Lower lobe of right lung (tissue), 2 donors: Measurements from ENCODE around the gene ZSWIM2. TPM values are rescaled to one million over a fixed set of nuclear protein-coding genes. Genes with fewer than 3 reads are reported as not detected.
A peak's percentile ranks its signal among the peaks of the same experiment; 100 is the strongest.

ENCODE experiments used
- ATAC-seq, 2 donors: fragments of 200-7000 bp; cut with Tn5 transposase; one replicate each; pipeline ENCODE4 v1.9.1; 2020 to 2022; ENCODE audit warnings: mild to moderate bottlenecking in 2 of 2, moderate library complexity in 2 of 2
- DNase-seq: peaks from one replicate; pipeline ENCODE4 v3.0.0-alpha.2; 2020
- H3K27ac ChIP-seq: fragments of 200-600 bp; one replicate; pipeline ENCODE4 v1.8.0; 2022
- H3K27me3 ChIP-seq: fragments of 200-600 bp; one replicate; pipeline ENCODE4 v1.8.0; 2022; ENCODE audit warnings: low read depth
- H3K36me3 ChIP-seq: fragments of 200-600 bp; one replicate; pipeline ENCODE4 v1.8.0; 2022; ENCODE audit warnings: mild to moderate bottlenecking
- H3K4me1 ChIP-seq: fragments of 200-600 bp; one replicate; pipeline ENCODE4 v1.8.0; 2022
- H3K4me3 ChIP-seq: fragments of 200-600 bp; one replicate; pipeline ENCODE4 v1.8.0; 2022; ENCODE audit warnings: mild to moderate bottlenecking
- H3K9me3 ChIP-seq: fragments of 200-600 bp; one replicate; pipeline ENCODE4 v1.8.0; 2022
- intact Hi-C: fragments of 100-400 bp; cut with DNase I; formaldehyde crosslinking; loops from one replicate; pipeline ENCODE4 v1.11.0; 2022
- total RNA-seq: library from RNA; stranded (reverse); fragmentation: NEBNext Ultra II Directional; extraction: Animal tissue kit (Norgen Biotek cat#: 25700); gene quantifications from one replicate; pipeline ENCODE4 v1.2.1, GENCODE V29; 2021
- TF ChIP-seq, protein P1 (sequence below): fragments of 200-600 bp; IDR thresholded peaks from one replicate; pipeline ENCODE4 v1.8.0; 2022; ENCODE audit warnings: antibody characterized with exemption, mild to moderate bottlenecking
- donor health status: DM: no; HTN: yes; CAD: no; lungs with severe emphysema.

ZSWIM2 gene
- total RNA-seq, 1 donor from 2014 or later = not detected

- Histone ChIP-seq H3K9me3 (no peaks in the 10 kb centered on the region), H3K4me1 (no peaks in the 10 kb centered on the region), H3K36me3 (no peaks in the 10 kb centered on the region), H3K4me3 (no peak overlapping the region), H3K27ac (no peak overlapping the region), H3K27me3 (no peaks in the 10 kb centered on the region)
- intact Hi-C loops = no loop called here
- DNase-seq = no peak
- no peak for ATAC-seq
- TF ChIP-seq, protein P1, sequence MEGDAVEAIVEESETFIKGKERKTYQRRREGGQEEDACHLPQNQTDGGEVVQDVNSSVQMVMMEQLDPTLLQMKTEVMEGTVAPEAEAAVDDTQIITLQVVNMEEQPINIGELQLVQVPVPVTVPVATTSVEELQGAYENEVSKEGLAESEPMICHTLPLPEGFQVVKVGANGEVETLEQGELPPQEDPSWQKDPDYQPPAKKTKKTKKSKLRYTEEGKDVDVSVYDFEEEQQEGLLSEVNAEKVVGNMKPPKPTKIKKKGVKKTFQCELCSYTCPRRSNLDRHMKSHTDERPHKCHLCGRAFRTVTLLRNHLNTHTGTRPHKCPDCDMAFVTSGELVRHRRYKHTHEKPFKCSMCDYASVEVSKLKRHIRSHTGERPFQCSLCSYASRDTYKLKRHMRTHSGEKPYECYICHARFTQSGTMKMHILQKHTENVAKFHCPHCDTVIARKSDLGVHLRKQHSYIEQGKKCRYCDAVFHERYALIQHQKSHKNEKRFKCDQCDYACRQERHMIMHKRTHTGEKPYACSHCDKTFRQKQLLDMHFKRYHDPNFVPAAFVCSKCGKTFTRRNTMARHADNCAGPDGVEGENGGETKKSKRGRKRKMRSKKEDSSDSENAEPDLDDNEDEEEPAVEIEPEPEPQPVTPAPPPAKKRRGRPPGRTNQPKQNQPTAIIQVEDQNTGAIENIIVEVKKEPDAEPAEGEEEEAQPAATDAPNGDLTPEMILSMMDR = no peak
These were observed 42.2 kb upstream of the ZSWIM2 start for GRCh38 chr2:186891185-186891621.

GRCh38 chr2:186889101-186889879 is 40.3 kb upstream of the ZSWIM2 start:
- Histone ChIP-seq H3K4me1 (no peaks in the 10 kb centered on the region), H3K27me3 (no peaks in the 10 kb centered on the region), H3K27ac (no peak overlapping the region), H3K4me3 (no peak overlapping the region), H3K36me3 (no peaks in the 10 kb centered on the region), H3K9me3 (no peaks in the 10 kb centered on the region)
- intact Hi-C loops = no loop called here
- ATAC-seq (no peak), DNase-seq (no peak)
- TF ChIP-seq, protein P1 = no peak

GRCh38 chr2:186887107-186888090 is 38.4 kb upstream of the ZSWIM2 start:
- ATAC-seq (peak; percentile 58 to 61), DNase-seq (no peak)
- intact Hi-C loops = no loop called here

GRCh38 chr2:186884587-186884986 is 35.6 kb upstream of the ZSWIM2 start:
- no peaks in the 10 kb centered on the region for H3K36me3 ChIP-seq
- H3K27ac ChIP-seq = no peak overlapping the region
- no peaks in the 10 kb centered on the region for H3K27me3 ChIP-seq
- TF ChIP-seq, protein P1 = no peak
- peak in 1 of 2 donors; percentile 29 for ATAC-seq
- no peak overlapping the region for H3K4me3 ChIP-seq
- no peaks in the 10 kb centered on the region for H3K4me1 ChIP-seq
- intact Hi-C loops = no loop called here
- no peak for DNase-seq
- H3K9me3 ChIP-seq = peaks cover 12% of the 10 kb centered on the region

More at GRCh38 chr2:186887107-186888090, 38.4 kb upstream of the ZSWIM2 start:
- H3K4me1 ChIP-seq = no peaks in the 10 kb centered on the region
- H3K9me3 ChIP-seq = peaks cover 2% of the 10 kb centered on the region
- H3K27ac ChIP-seq = peak overlapping the region; percentile 12
- H3K4me3 ChIP-seq = no peak overlapping the region
- TF ChIP-seq, protein P1 = no peak
- H3K27me3 ChIP-seq = no peaks in the 10 kb centered on the region
- H3K36me3 ChIP-seq = no peaks in the 10 kb centered on the region

- H3K27ac ChIP-seq = no peak overlapping the region
- ATAC-seq = no peak
These were observed 34.7 kb upstream of the ZSWIM2 start for GRCh38 chr2:186883666-186884065.

More at GRCh38 chr2:186883666-186884065, 34.7 kb upstream of the ZSWIM2 start:
- H3K36me3 ChIP-seq = no peaks in the 10 kb centered on the region
- no peak for DNase-seq
- H3K9me3 ChIP-seq = peaks cover 12% of the 10 kb centered on the region
- no peaks in the 10 kb centered on the region for H3K4me1 ChIP-seq
- intact Hi-C loops = no loop called here
- TF ChIP-seq, protein P1 = no peak
- no peaks in the 10 kb centered on the region for H3K27me3 ChIP-seq
- H3K4me3 ChIP-seq = no peak overlapping the region
